ENCODE measurements around the gene EIF2AK3. TPM values are rescaled to one million over a fixed set of nuclear protein-coding genes. Genes with fewer than 3 reads are reported as not detected.

Gene EIF2AK3
- total and polyA plus RNA-seq, 2 of the 13 experiments (the other 11 are each of a cell fraction or from before 2014, with no cell fraction given) = 10.3 to 30.6 TPM

GRCh38 chr2:88627856-88628570 is 749 bp upstream of the EIF2AK3 start (continued):
- TF ChIP-seq AHDC1 (CRISPR knock-in tag; IDR thresholded peaks at IDR 0.05; ENCODE audit: borderline replicate concordance) = no peak
- TF ChIP-seq DDIT3 (CRISPR knock-in tag; IDR thresholded peaks at IDR 0.05) = no peak
- TF ChIP-seq DMAP1 (CRISPR knock-in tag; IDR thresholded peaks at IDR 0.05) = peak; percentile 100
- peak; percentile 15; the same call in 1 of the 2 replicates for TF ChIP-seq ZFX (CRISPR knock-in tag; IDR thresholded peaks at IDR 0.05; ENCODE audit: low read depth)
- no peak for TF ChIP-seq ZNF513 (CRISPR knock-in tag; conservative IDR thresholded peaks at IDR 0.05)
- peak; percentile 70 for TF ChIP-seq SALL1 (CRISPR knock-in tag; IDR thresholded peaks at IDR 0.05)
- TF ChIP-seq ZNF563 (CRISPR knock-in tag; IDR thresholded peaks at IDR 0.05) = no peak
- TF ChIP-seq ZBTB2 (CRISPR knock-in tag; IDR thresholded peaks at IDR 0.05; ENCODE audit: low read depth) = no peak
- TF ChIP-seq ZNF263 (CRISPR knock-in tag; IDR thresholded peaks at IDR 0.05) = peak; percentile 81
- TF ChIP-seq HNF4A (CRISPR knock-in tag; IDR thresholded peaks at IDR 0.05) = peak; percentile 30; the same call in 1 of the 2 replicates
- TF ChIP-seq HOXA3 (CRISPR knock-in tag; IDR thresholded peaks at IDR 0.05) = peak; percentile 35; the same call in 1 of the 2 replicates
- TF ChIP-seq ZFP1 (CRISPR knock-in tag; IDR thresholded peaks at IDR 0.05) = no peak
- TF ChIP-seq ZNF672 (CRISPR knock-in tag; IDR thresholded peaks at IDR 0.05) = no peak
- 0 out of 2 replicates have a peak, but pooled peaks have one; percentile 14 for TF ChIP-seq ZBTB38 (CRISPR knock-in tag; IDR thresholded peaks at IDR 0.05)
- no peak for TF ChIP-seq ZNF367 (CRISPR knock-in tag; IDR thresholded peaks at IDR 0.05; ENCODE audit: borderline replicate concordance)
- no peak; the same call in 1 of the 2 replicates for TF ChIP-seq KLF11 (CRISPR knock-in tag; IDR thresholded peaks at IDR 0.05)
- TF ChIP-seq ATAD3A (CRISPR knock-in tag; IDR thresholded peaks at IDR 0.05) = no peak
- TF ChIP-seq ZNF574 (CRISPR knock-in tag; IDR thresholded peaks at IDR 0.05) = no peak; the same call in 1 of the 2 replicates
